GM23248 (cell line): ENCODE data around the gene MRPL20. TPM values are rescaled to one million over a fixed set of nuclear protein-coding genes. Genes with fewer than 3 reads are reported as not detected.

ENCODE experiments used
- DNase-seq: peaks from one replicate; pipeline ENCODE4 v3.0.0-alpha.2; 2015
- H2AFZ ChIP-seq: fragments of 200-600 bp; sonication (generic); 2 replicates; pipeline ENCODE4 v1.6.1; 2016; ENCODE audit warnings: antibody characterized with exemption
- H3F3A ChIP-seq: fragments of 200-600 bp; sonication (generic); 2 replicates; pipeline ENCODE4 v1.6.1; 2016; ENCODE audit warnings: mild to moderate bottlenecking, antibody characterized with exemption, mixed run types; ENCODE audit not compliant: insufficient read depth
- H3K27ac ChIP-seq: fragments of 200-600 bp; sonication (generic); 2 replicates; pipeline ENCODE4 v1.5.1; 2016; ENCODE audit warnings: mild to moderate bottlenecking
- H3K27me3 ChIP-seq: fragments of 200-600 bp; sonication (generic); replicated peaks from 2 replicates; pipeline ENCODE4 v1.6.1; 2016; ENCODE audit warnings: mild to moderate bottlenecking; ENCODE audit not compliant: insufficient read depth
- H3K36me3 ChIP-seq: fragments of 200-600 bp; sonication (generic); 2 replicates; pipeline ENCODE4 v1.6.1; 2016; ENCODE audit warnings: low read depth, mild to moderate bottlenecking
- H3K4me1 ChIP-seq: fragments of 200-600 bp; sonication (generic); 2 replicates; pipeline ENCODE4 v1.6.1; 2016; ENCODE audit warnings: mild to moderate bottlenecking; ENCODE audit not compliant: insufficient read depth
- H3K4me2 ChIP-seq: fragments of 200-600 bp; sonication (generic); one replicate; pipeline ENCODE4 v1.6.1; 2016; ENCODE audit warnings: mild to moderate bottlenecking; ENCODE audit not compliant: unreplicated experiment
- H3K4me3 ChIP-seq: fragments of 200-600 bp; sonication (generic); 2 replicates; pipeline ENCODE4 v1.5.1; 2016; ENCODE audit warnings: mild to moderate bottlenecking
- H3K79me2 ChIP-seq: fragments of 200-600 bp; sonication (generic); 2 replicates; pipeline ENCODE4 v1.6.1; 2016; ENCODE audit warnings: mild to moderate bottlenecking; ENCODE audit not compliant: insufficient read depth
- H3K9ac ChIP-seq: fragments of 200-600 bp; sonication (generic); 2 replicates; pipeline ENCODE4 v1.6.1; 2016; ENCODE audit warnings: mild to moderate bottlenecking
- H3K9me2 ChIP-seq: fragments of 200-600 bp; sonication (generic); 2 replicates; pipeline ENCODE4 v1.6.1; 2016; ENCODE audit warnings: mixed run types, mild to moderate bottlenecking, moderate library complexity; ENCODE audit not compliant: insufficient read depth
- H3K9me3 ChIP-seq: fragments of 200-600 bp; sonication (generic); one replicate; pipeline ENCODE4 v1.6.1; 2017; ENCODE audit warnings: low read depth
- H4K20me1 ChIP-seq: fragments of 200-600 bp; sonication (generic); 2 replicates; pipeline ENCODE4 v1.6.0; 2016; ENCODE audit not compliant: insufficient read depth
- EZH2 ChIP-seq: fragments of 200-600 bp; sonication (generic); IDR thresholded peaks from 2 replicates; pipeline ENCODE4 v1.6.1; 2018; ENCODE audit warnings: antibody characterized with exemption, mild to moderate bottlenecking; ENCODE audit not compliant: insufficient read depth, poor library complexity, severe bottlenecking
- EZH2phosphoT487 ChIP-seq: fragments of 200-600 bp; sonication (generic); IDR thresholded peaks from 2 replicates; pipeline ENCODE4 v1.6.1; 2018; ENCODE audit warnings: antibody characterized with exemption, moderate library complexity, mild to moderate bottlenecking, low read depth; ENCODE audit not compliant: insufficient read depth
- WGBS, 2 experiments: methylation state at CpG; one replicate each; pipeline ENCODE4 v1.1.6; 2015 to 2017; ENCODE audit warnings: low lambda C conversion rate in 2 of 2, low coverage in 1 of 2; ENCODE audit errors: missing lambda C conversion rate in 2 of 2; 5-methylcytosine and 5-hydroxymethylcytosine counted together
- in situ Hi-C: fragments of 300-500 bp; cut with MboI; formaldehyde crosslinking; loops from 2 replicates; pipeline ENCODE4 v1.15.0; 2020
- polyA plus RNA-seq: library from polyadenylated mRNA; unstranded; fragments of >200 nt; fragmentation: Nextera tagmentation; extraction: Ambion mirVana; gene quantifications from 2 replicates; pipeline ENCODE4 v1.2.1, GENCODE V29; 2016
- total RNA-seq: library from RNA; depleted of rRNA; stranded (reverse); fragments of >200 nt; shearing (Covaris generic); gene quantifications from 2 replicates; pipeline ENCODE4 v1.2.3, GENCODE V29; 2014

Gene MRPL20
- total and polyA plus RNA-seq, 2 experiments from 2014 or later = 88.9 to 181 TPM

DNA sequence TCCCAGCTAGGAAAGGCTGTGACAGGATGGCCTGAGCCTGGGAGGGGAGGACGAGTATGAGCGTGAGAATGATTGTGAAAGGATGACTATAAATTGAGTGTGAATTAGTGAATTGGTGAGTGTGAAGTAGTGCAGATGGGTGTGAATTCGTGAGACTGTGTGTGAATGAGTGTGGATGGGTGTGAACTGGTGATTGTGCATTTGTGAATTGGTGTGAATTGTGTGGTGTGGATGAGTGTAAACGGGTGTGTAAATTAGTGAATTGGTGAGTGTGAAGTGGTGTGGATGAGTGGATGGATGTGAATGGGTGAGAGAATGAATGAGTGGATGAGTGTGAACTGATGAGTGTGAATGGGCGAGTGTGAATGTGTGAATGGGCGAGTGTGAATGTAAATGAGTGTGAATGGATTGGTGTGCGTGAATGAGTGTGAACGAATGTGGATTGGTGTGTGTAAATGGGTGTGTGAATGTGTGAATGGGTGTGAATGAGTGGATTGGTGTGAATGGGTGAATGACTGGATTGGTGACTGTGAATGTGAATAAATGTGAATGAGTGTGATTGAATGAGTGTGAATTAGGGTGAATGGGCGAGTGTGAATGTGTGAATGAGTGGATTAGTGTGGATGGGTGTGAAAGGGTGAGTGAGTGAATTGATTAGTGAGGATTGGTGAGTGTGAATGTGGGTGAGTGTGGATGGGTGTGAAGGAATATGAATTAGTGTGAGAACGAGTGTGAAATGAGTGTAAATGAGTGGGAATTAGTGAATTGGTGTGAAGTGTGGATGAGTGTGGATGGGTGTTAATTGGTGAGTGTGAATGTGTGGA is 41.0 kb downstream of the MRPL20 start:
- peaks cover 16% of the 10 kb centered on the region for H3F3A ChIP-seq
- no peak for TF ChIP-seq EZH2phosphoT487
- TF ChIP-seq EZH2 = no peak

DNA sequence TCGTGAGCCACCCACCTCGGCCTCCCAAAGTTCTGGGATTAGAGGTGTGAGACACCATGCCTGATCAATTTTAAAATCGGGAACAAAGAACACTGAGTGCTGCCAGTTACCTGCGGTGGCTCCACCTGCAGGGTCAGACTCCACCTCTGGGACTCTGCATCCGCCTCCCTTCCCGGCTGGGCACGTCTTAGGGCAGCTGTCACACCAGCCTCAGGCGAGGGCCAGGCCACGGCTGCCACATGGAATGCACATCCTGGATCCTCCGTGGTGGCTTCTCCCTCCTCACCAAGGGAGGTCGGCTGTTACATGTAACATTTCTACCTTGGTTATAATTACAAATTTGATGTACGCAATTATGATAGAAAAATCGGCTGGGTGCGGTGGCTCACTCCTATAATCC is 42.8 kb downstream of the MRPL20 start:
- H4K20me1 ChIP-seq = no peaks in the 10 kb centered on the region
- WGBS, 2 experiments = 75 to 78% methylated on average over 14 of the region's 14 CpGs
- H3K36me3 ChIP-seq = no peaks in the 10 kb centered on the region
- in situ Hi-C loops = no loop called here
- H3K9me2 ChIP-seq = no peaks in the 10 kb centered on the region
- no peak overlapping the region for H3K4me3 ChIP-seq
- H3K27ac ChIP-seq = no peak overlapping the region
- peaks cover 10% of the 10 kb centered on the region for H3K79me2 ChIP-seq
- no peaks in the 10 kb centered on the region for H3K27me3 ChIP-seq
- TF ChIP-seq EZH2 (no peak), EZH2phosphoT487 (no peak)
- peaks cover 28% of the 10 kb centered on the region for H3K4me1 ChIP-seq
- DNase-seq = no peak
- no peak overlapping the region for H3K9ac ChIP-seq
- no peak overlapping the region for H3K4me2 ChIP-seq
- H3K9me3 ChIP-seq = no peaks in the 10 kb centered on the region
- H2AFZ ChIP-seq = no peak overlapping the region
- H3F3A ChIP-seq = peaks cover 23% of the 10 kb centered on the region

More for the DNA sequence above, 41.0 kb downstream of the MRPL20 start:
- H3K9me3 ChIP-seq = no peaks in the 10 kb centered on the region
- H3K9ac ChIP-seq = no peak overlapping the region
- no peak overlapping the region for H2AFZ ChIP-seq
- peaks cover 7% of the 10 kb centered on the region for H3K79me2 ChIP-seq
- in situ Hi-C loops = no loop called here
- H3K27ac ChIP-seq = no peak overlapping the region
- no peaks in the 10 kb centered on the region for H4K20me1 ChIP-seq
- peaks cover 14% of the 10 kb centered on the region for H3K4me1 ChIP-seq
- H3K4me3 ChIP-seq = no peak overlapping the region
- H3K9me2 ChIP-seq = no peaks in the 10 kb centered on the region
- H3K27me3 ChIP-seq = no peaks in the 10 kb centered on the region
- no peak for DNase-seq
- H3K4me2 ChIP-seq = no peak overlapping the region
- H3K36me3 ChIP-seq = no peaks in the 10 kb centered on the region
- 74 to 75% methylated on average over 10 of the region's 10 CpGs for WGBS, 2 experiments

DNA sequence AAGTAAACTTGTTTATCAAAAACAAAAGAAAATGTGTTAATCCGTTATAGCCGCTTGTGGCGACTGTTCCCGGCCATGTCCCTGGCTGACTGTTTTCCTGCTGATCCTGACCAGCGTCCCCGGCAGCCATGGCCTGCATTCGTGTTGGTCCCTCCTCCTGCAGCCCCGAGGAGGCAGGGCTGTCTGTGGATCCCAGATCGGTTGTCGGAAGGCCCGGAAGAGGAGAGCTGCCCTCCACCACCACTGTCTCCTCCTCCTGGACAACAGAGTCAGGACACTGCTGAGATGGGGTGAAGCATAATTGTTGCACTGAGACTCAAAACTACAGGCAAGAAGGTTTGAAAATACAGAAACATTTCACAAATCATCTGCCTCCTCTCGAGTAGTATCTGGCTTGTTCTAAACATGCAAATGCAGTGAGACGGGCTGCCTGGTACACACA is 45.1 kb downstream of the MRPL20 start:
- Histone ChIP-seq H4K20me1 (no peaks in the 10 kb centered on the region), H3K27ac (peak overlapping the region; percentile 99), H2AFZ (peak overlapping the region; percentile 83), H3K79me2 (peaks cover 23% of the 10 kb centered on the region), H3K36me3 (no peaks in the 10 kb centered on the region), H3F3A (peaks cover 32% of the 10 kb centered on the region), H3K27me3 (no peaks in the 10 kb centered on the region), H3K9me3 (no peaks in the 10 kb centered on the region), H3K4me1 (peaks cover 36% of the 10 kb centered on the region), H3K9ac (peak overlapping the region; percentile 82), H3K9me2 (no peaks in the 10 kb centered on the region), H3K4me2 (peak overlapping the region; percentile 82), H3K4me3 (peak overlapping the region; percentile 56)
- no peak for TF ChIP-seq EZH2
- TF ChIP-seq EZH2phosphoT487 = no peak
- peak; percentile 95 for DNase-seq
- in situ Hi-C loops = no loop called here
- WGBS, 2 experiments = 9% methylated on average over 13 of the region's 13 CpGs

DNA sequence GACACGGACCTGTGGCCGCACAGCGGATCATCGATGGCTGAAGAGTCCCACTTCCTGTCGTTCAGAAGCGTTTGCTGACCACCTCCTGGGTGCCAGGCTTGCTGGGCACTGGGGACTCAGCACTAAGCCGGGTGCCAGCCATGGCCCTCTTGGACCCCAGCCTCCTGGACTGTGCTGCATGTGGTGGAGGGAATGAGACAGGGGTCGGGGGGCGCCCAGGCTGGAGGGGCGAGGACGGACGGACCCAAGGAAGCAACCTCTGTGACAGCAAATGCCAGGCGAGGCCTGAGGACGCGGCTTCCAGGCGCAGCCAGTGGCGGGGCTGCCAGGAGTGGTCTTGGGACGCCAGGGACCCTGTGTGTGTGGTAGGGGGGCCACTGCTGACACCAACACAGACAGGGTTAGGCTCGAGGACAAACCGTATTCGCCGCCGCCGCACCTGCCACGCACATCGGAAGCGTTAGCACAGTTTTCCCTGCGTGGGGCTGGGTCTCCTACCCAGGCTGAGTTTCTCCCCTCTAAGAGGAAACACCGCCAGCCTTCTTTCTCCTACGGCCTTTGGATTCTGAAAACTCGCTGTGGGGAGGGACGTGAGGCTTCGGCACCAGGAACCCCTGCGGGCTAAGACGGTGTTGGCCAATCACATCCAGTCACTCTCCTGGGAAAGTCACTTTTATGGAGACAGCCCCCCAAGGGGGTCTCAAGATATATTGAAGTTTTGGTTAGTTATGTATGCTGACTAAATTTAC is 45.7 kb downstream of the MRPL20 start:
- H4K20me1 ChIP-seq = no peaks in the 10 kb centered on the region
- no peak for TF ChIP-seq EZH2
- no peak for TF ChIP-seq EZH2phosphoT487
- H3K4me3 ChIP-seq = peak overlapping the region; percentile 56
- in situ Hi-C loops = no loop called here
- H3K9me2 ChIP-seq = no peaks in the 10 kb centered on the region
- no peak for DNase-seq
- peaks cover 29% of the 10 kb centered on the region for H3F3A ChIP-seq
- H3K79me2 ChIP-seq = peaks cover 29% of the 10 kb centered on the region
- H3K36me3 ChIP-seq = no peaks in the 10 kb centered on the region
- no peaks in the 10 kb centered on the region for H3K27me3 ChIP-seq
- 70 to 72% methylated on average over 31 to 34 of the region's 35 CpGs for WGBS, 2 experiments
- peak overlapping the region; percentile 99 for H3K27ac ChIP-seq
- H2AFZ ChIP-seq = peak overlapping the region; percentile 83
- peak overlapping the region; percentile 82 for H3K9ac ChIP-seq
- H3K9me3 ChIP-seq = no peaks in the 10 kb centered on the region
- H3K4me1 ChIP-seq = peaks cover 36% of the 10 kb centered on the region
- peak overlapping the region; percentile 82 for H3K4me2 ChIP-seq
